H9 (cell line): ENCODE results near the gene MAPK11. TPM values are rescaled to one million over a fixed set of nuclear protein-coding genes. Genes with fewer than 3 reads are reported as not detected.
A peak's percentile ranks its signal among the peaks of the same experiment; 100 is the strongest.

Experiments
- DNase-seq: peaks from one replicate; pipeline ENCODE4 v3.0.0-alpha.2; 2017
- H2AFZ ChIP-seq: one replicate; pipeline ENCODE4 v1.6.1; 2013; ENCODE audit warnings: mild to moderate bottlenecking, low read length, control low read depth, moderate library complexity
- H2AK5ac ChIP-seq: 2 replicates; pipeline ENCODE4 v1.6.1; 2013; ENCODE audit warnings: low read length, control low read depth, mixed read lengths; ENCODE audit not compliant: insufficient read length
- H2BK120ac ChIP-seq: one replicate; pipeline ENCODE4 v1.6.1; 2013; ENCODE audit warnings: low read depth, mild to moderate bottlenecking, low read length, control low read depth, inconsistent platforms; ENCODE audit not compliant: poor library complexity, severe bottlenecking
- H2BK12ac ChIP-seq: 2 replicates; pipeline ENCODE4 v1.6.1; 2013; ENCODE audit warnings: low read length, control low read depth, mixed read lengths, low read depth; ENCODE audit not compliant: insufficient read length
- H2BK15ac ChIP-seq: 2 replicates; pipeline ENCODE4 v1.6.1; 2013; ENCODE audit warnings: low read depth, low read length, control low read depth
- H2BK20ac ChIP-seq: one replicate; pipeline ENCODE4 v1.6.1; 2013; ENCODE audit warnings: low read depth, mild to moderate bottlenecking, low read length, control low read depth, inconsistent platforms; ENCODE audit not compliant: poor library complexity, severe bottlenecking
- H2BK5ac ChIP-seq: 2 replicates; pipeline ENCODE4 v1.6.1; 2013; ENCODE audit warnings: low read length, control low read depth, mixed read lengths; ENCODE audit not compliant: insufficient read length
- H3K14ac ChIP-seq: 2 replicates; pipeline ENCODE4 v1.6.1; 2013; ENCODE audit warnings: low read length, control low read depth; ENCODE audit not compliant: insufficient read depth
- H3K18ac ChIP-seq: 2 replicates; pipeline ENCODE4 v1.6.1; 2013; ENCODE audit warnings: low read depth, mild to moderate bottlenecking, mixed read lengths, low read length, control low read depth; ENCODE audit not compliant: insufficient read length
- H3K23ac ChIP-seq: 2 replicates; pipeline ENCODE4 v1.6.1; 2013; ENCODE audit warnings: low read length, control low read depth, mixed read lengths, low read depth; ENCODE audit not compliant: insufficient read length
- H3K23me2 ChIP-seq: 2 replicates; pipeline ENCODE4 v1.6.1; 2013; ENCODE audit warnings: low read depth, mild to moderate bottlenecking, mixed read lengths, low read length, control low read depth; ENCODE audit not compliant: insufficient read length, poor library complexity, severe bottlenecking
- H3K27ac ChIP-seq: 2 replicates; pipeline ENCODE4 v1.5.1; 2013; ENCODE audit warnings: low read length, control low read depth, mixed read lengths, low read depth; ENCODE audit not compliant: insufficient read length
- H3K27me3 ChIP-seq: 2 replicates; pipeline ENCODE4 v1.6.1; 2013; ENCODE audit warnings: low read length, control low read depth, inconsistent platforms; ENCODE audit not compliant: insufficient read depth
- H3K4ac ChIP-seq: 2 replicates; pipeline ENCODE4 v1.6.1; 2013; ENCODE audit warnings: low read depth, mild to moderate bottlenecking, control low read depth, inconsistent platforms, low read length, moderate library complexity
- H3K4me1 ChIP-seq: 2 replicates; pipeline ENCODE4 v1.6.1; 2013; ENCODE audit warnings: low read length, control low read depth, inconsistent platforms; ENCODE audit not compliant: insufficient read depth
- H3K4me2 ChIP-seq: 2 replicates; pipeline ENCODE4 v1.6.1; 2013; ENCODE audit warnings: low read length, control low read depth, mixed read lengths; ENCODE audit not compliant: insufficient read length, insufficient read depth
- H3K56ac ChIP-seq: 2 replicates; pipeline ENCODE4 v1.6.1; 2013; ENCODE audit warnings: low read depth, mild to moderate bottlenecking, mixed read lengths, low read length, control low read depth; ENCODE audit not compliant: insufficient read length
- H3K79me1 ChIP-seq: 2 replicates; pipeline ENCODE4 v1.6.1; 2013; ENCODE audit warnings: low read depth, mild to moderate bottlenecking, moderate library complexity, low read length, control low read depth, inconsistent platforms; ENCODE audit not compliant: insufficient read depth, poor library complexity, severe bottlenecking
- H3K79me2 ChIP-seq: 2 replicates; pipeline ENCODE4 v1.6.1; 2013; ENCODE audit warnings: low read length, control low read depth, inconsistent platforms; ENCODE audit not compliant: insufficient read depth
- H3K9ac ChIP-seq: 2 replicates; pipeline ENCODE4 v1.6.1; 2013; ENCODE audit warnings: low read length, control low read depth, mixed read lengths; ENCODE audit not compliant: insufficient read length; ENCODE audit errors: extremely low read depth
- H3K9me3 ChIP-seq: one replicate; pipeline ENCODE4 v1.6.1; 2013; ENCODE audit warnings: low read depth, low read length, inconsistent platforms; ENCODE audit not compliant: control insufficient read depth
- H3T11ph ChIP-seq: one replicate; pipeline ENCODE4 v1.6.1; 2013; ENCODE audit warnings: mild to moderate bottlenecking, low read length, control low read depth, inconsistent platforms
- H4K20me1 ChIP-seq: one replicate; pipeline ENCODE4 v1.6.1; 2013; ENCODE audit not compliant: control insufficient read depth, insufficient read length, insufficient read depth
- H4K5ac ChIP-seq: 2 replicates; pipeline ENCODE4 v1.6.1; 2013; ENCODE audit warnings: low read depth, mild to moderate bottlenecking, mixed read lengths, low read length, control low read depth; ENCODE audit not compliant: insufficient read length
- H4K8ac ChIP-seq: replicated peaks from 2 replicates; pipeline ENCODE4 v1.6.1; 2013; ENCODE audit warnings: low read length, control low read depth, mixed read lengths, low read depth; ENCODE audit not compliant: insufficient read length
- H4K91ac ChIP-seq: 2 replicates; pipeline ENCODE4 v1.6.1; 2013; ENCODE audit warnings: low read depth, mild to moderate bottlenecking, moderate library complexity, mixed read lengths, low read length, control low read depth; ENCODE audit not compliant: insufficient read length
- H3K27ac Mint-ChIP-seq, 3 experiments: 2 replicates in 2 of 3; 3 replicates in 1 of 3; pipeline ENCODE4 v1.8.0; 2020 to 2021; ENCODE audit warnings: mixed read lengths in 3 of 3, mild to moderate bottlenecking in 1 of 3, moderate library complexity in 1 of 3
- H3K27me3 Mint-ChIP-seq: 2 replicates; pipeline ENCODE4 v1.8.0; 2021; ENCODE audit warnings: low read depth, mild to moderate bottlenecking, moderate library complexity, mixed read lengths
- H3K36me3 Mint-ChIP-seq, 3 experiments: 2 replicates in 2 of 3; 3 replicates in 1 of 3; pipeline ENCODE4 v1.8.0; 2020 to 2021; ENCODE audit warnings: low read depth in 3 of 3, mixed read lengths in 3 of 3; ENCODE audit not compliant: insufficient read depth in 1 of 3
- H3K4me1 Mint-ChIP-seq, 2 experiments: 2 replicates each; pipeline ENCODE4 v1.8.0; 2020; ENCODE audit warnings: mixed read lengths in 2 of 2
- H3K4me3 Mint-ChIP-seq, 2 experiments: 2 replicates in 1 of 2; 3 replicates in 1 of 2; pipeline ENCODE4 v1.8.0; 2020 to 2021; ENCODE audit warnings: mild to moderate bottlenecking in 2 of 2, mixed read lengths in 2 of 2, moderate library complexity in 1 of 2
- H3K9me3 Mint-ChIP-seq, 2 experiments: 2 replicates in 1 of 2; 3 replicates in 1 of 2; pipeline ENCODE4 v1.8.0; 2020; ENCODE audit warnings: mild to moderate bottlenecking in 2 of 2, mixed read lengths in 2 of 2, moderate library complexity in 1 of 2
- CTCF ChIP-seq: fragments of 200-600 bp; sonication (generic); conservative IDR thresholded peaks from 3 replicates; pipeline ENCODE4 v1.8.0; 2021; ENCODE audit warnings: antibody characterized with exemption, mild to moderate bottlenecking
- WGBS: extraction: QIAGEN DNeasy Blood & Tissue Kit; methylation state at CpG from one replicate; pipeline ENCODE4 v1.1.7; 2013; ENCODE audit warnings: missing lambda C conversion rate, low lambda C conversion rate, mixed read lengths; ENCODE audit not compliant: insufficient read length; ENCODE audit errors: extremely low coverage; 5-methylcytosine and 5-hydroxymethylcytosine counted together
- total RNA-seq: library from RNA; stranded (reverse); gene quantifications from 2 replicates; pipeline ENCODE4 v1.2.1, GENCODE V29; 2021

The MAPK11 gene
- total RNA-seq, 1 experiment from 2014 or later: 1.5 TPM

- Histone ChIP-seq H3K23ac (no peak overlapping the region), H3K23me2 (peaks cover 6% of the 10 kb centered on the region), H2BK20ac (no peak overlapping the region), H2BK5ac (no peak overlapping the region), H2BK15ac (no peak overlapping the region), H3T11ph (no peak overlapping the region), H2AK5ac (no peak overlapping the region), H3K9ac (no peak overlapping the region), H3K4me2 (no peak overlapping the region), H3K27me3 (no peaks in the 10 kb centered on the region), H3K9me3 (no peaks in the 10 kb centered on the region), H3K14ac (no peak overlapping the region), H3K18ac (no peak overlapping the region), H2BK12ac (no peak overlapping the region), H4K91ac (no peak overlapping the region), H3K79me1 (no peaks in the 10 kb centered on the region), H4K8ac (no peak overlapping the region), H2BK120ac (no peak overlapping the region), H4K5ac (no peak overlapping the region), H3K4ac (no peak overlapping the region), H2AFZ (no peak overlapping the region), H3K4me1 (no peaks in the 10 kb centered on the region), H3K27ac (no peak overlapping the region), H3K56ac (no peak overlapping the region), H3K79me2 (no peaks in the 10 kb centered on the region), H4K20me1 (no peaks in the 10 kb centered on the region)
- no peak overlapping the region; a peak in 1 of 5 replicates for H3K4me3 Mint-ChIP-seq
- H3K4me1 Mint-ChIP-seq: peaks cover 16 to 31% of the 10 kb centered on the region in 2 experiments
- no peak for DNase-seq
- H3K27ac Mint-ChIP-seq: peak overlapping the region in 1 of 3 experiments; percentile 68; a peak in 2 of 7 replicates
- WGBS: no CpG with 5 or more reads among the region's 20 CpGs
- H3K36me3 Mint-ChIP-seq: peaks cover 0 to under 1% (median 0%) of the 10 kb centered on the region in 3 experiments; a peak in 2 of 7 replicates
- peaks cover 1% of the 10 kb centered on the region; the same call in 1 of the 2 replicates for H3K27me3 Mint-ChIP-seq
- TF ChIP-seq CTCF: no peak
- no peaks in the 10 kb centered on the region for H3K9me3 Mint-ChIP-seq
Measured at GRCh38 chr22:50297510-50298265, 27.5 kb upstream of the MAPK11 start.
